Measurements from ENCODE around the gene PALD1. TPM values are rescaled to one million over a fixed set of nuclear protein-coding genes. Genes with fewer than 3 reads are reported as not detected.

PALD1 gene
- polyA plus RNA-seq, 3 donors: 0.04 to 0.11 TPM; not detected in 1

- no peak for DNase-seq
- Histone ChIP-seq H3K79me2 (ENCODE audit: insufficient read depth, low read length) (no peaks in the 10 kb centered on the region), H3K27ac (ENCODE audit: low read depth in 1 of 2, low read length in 2 of 2) (no peak overlapping the region), H3K27me3 (ENCODE audit: control insufficient read depth in 2 of 2, insufficient read depth in 2 of 2, low read length in 2 of 2) (peaks cover 0 to 2% of the 10 kb centered on the region in 2 donors), H3K4me1 (ENCODE audit: control insufficient read depth in 1 of 2, insufficient read depth in 2 of 2, low read length in 2 of 2) (no peaks in the 10 kb centered on the region), H3K9me3 (replicated peaks in 1 of 2; ENCODE audit: control insufficient read depth in 1 of 2, insufficient read depth in 1 of 2, low read length in 2 of 2) (no peaks in the 10 kb centered on the region), H3K4me3 (replicated peaks in 1 of 3; ENCODE audit: low read depth in 2 of 3, low read length in 3 of 3) (no peak overlapping the region), H4K20me1 (ENCODE audit: insufficient read depth, low read length) (no peaks in the 10 kb centered on the region), H3K9ac (ENCODE audit: insufficient read depth, low read length, poor library complexity, severe bottlenecking) (no peak overlapping the region), H2AFZ (ENCODE audit: insufficient read depth, low read depth, low read length, poor library complexity, severe bottlenecking) (no peak overlapping the region), H3K4me2 (replicated peaks; ENCODE audit: extremely low read depth, low read length, poor library complexity, severe bottlenecking) (no peak overlapping the region), H3K36me3 (replicated peaks in 1 of 2; ENCODE audit: control insufficient read depth in 1 of 2, insufficient read depth in 2 of 2, low read length in 2 of 2) (no peaks in the 10 kb centered on the region)
- Mint-ChIP-seq H3K27me3 (ENCODE audit: low read depth in 3 of 3) (peaks cover 5 to 19% (median 12%) of the 10 kb centered on the region in 3 donors), H3K9me3 (peaks cover 0 to 5% (median 0%) of the 10 kb centered on the region in 7 donors), H3K4me1 (peaks cover 2% of the 10 kb centered on the region), H3K27ac (no peak overlapping the region), H3K36me3 (no peaks in the 10 kb centered on the region), H3K4me3 (no peak overlapping the region)
- no peak for TF ChIP-seq CTCF (IDR thresholded peaks at IDR 0.05)
- intact Hi-C loops (cut with micrococcal nuclease): no loop called here
- 100% methylated on average over 1 of the region's 2 CpGs for WGBS (ENCODE audit: insufficient coverage)
Measured at GRCh38 chr10:70448236-70448635, 30.3 kb upstream of the PALD1 start.

GRCh38 chr10:70455213-70455630, 23.3 kb upstream of the PALD1 start:
- peaks cover 2 to 6% of the 10 kb centered on the region in 2 donors for H3K9me3 ChIP-seq (replicated peaks in 1 of 2; ENCODE audit: control insufficient read depth in 1 of 2, insufficient read depth in 1 of 2, low read length in 2 of 2)
- intact Hi-C loops (cut with micrococcal nuclease): no loop called here
- H4K20me1 ChIP-seq (ENCODE audit: insufficient read depth, low read length): no peaks in the 10 kb centered on the region
- H3K36me3 ChIP-seq (replicated peaks in 1 of 2; ENCODE audit: control insufficient read depth in 1 of 2, insufficient read depth in 2 of 2, low read length in 2 of 2): no peaks in the 10 kb centered on the region
- H3K4me3 ChIP-seq (replicated peaks in 1 of 3; ENCODE audit: low read depth in 2 of 3, low read length in 3 of 3): no peak overlapping the region
- H3K27me3 Mint-ChIP-seq (ENCODE audit: low read depth in 3 of 3): peaks cover 40 to 59% (median 49%) of the 10 kb centered on the region in 3 donors
- H3K36me3 Mint-ChIP-seq: peaks cover 0 to 1% of the 10 kb centered on the region in 2 donors
- no peaks in the 10 kb centered on the region for H3K79me2 ChIP-seq (ENCODE audit: insufficient read depth, low read length)
- H2AFZ ChIP-seq (ENCODE audit: insufficient read depth, low read depth, low read length, poor library complexity, severe bottlenecking): no peak overlapping the region
- H3K4me1 Mint-ChIP-seq: peaks cover 13% of the 10 kb centered on the region
- 40% methylated on average over 1 of the region's 6 CpGs for WGBS (ENCODE audit: insufficient coverage)
- no peak overlapping the region for H3K9ac ChIP-seq (ENCODE audit: insufficient read depth, low read length, poor library complexity, severe bottlenecking)
- DNase-seq: no peak
- no peak overlapping the region for H3K4me3 Mint-ChIP-seq
- H3K4me1 ChIP-seq (ENCODE audit: control insufficient read depth in 1 of 2, insufficient read depth in 2 of 2, low read length in 2 of 2): peaks cover 8 to 11% of the 10 kb centered on the region in 2 donors
- no peak for TF ChIP-seq CTCF (IDR thresholded peaks at IDR 0.05)
- peaks cover 0 to 5% (median 0%) of the 10 kb centered on the region in 7 donors for H3K9me3 Mint-ChIP-seq
- peaks cover 12 to 39% of the 10 kb centered on the region in 2 donors for H3K27me3 ChIP-seq (ENCODE audit: control insufficient read depth in 2 of 2, insufficient read depth in 2 of 2, low read length in 2 of 2)
- no peak overlapping the region for H3K4me2 ChIP-seq (replicated peaks; ENCODE audit: extremely low read depth, low read length, poor library complexity, severe bottlenecking)
- H3K27ac Mint-ChIP-seq: no peak overlapping the region
- H3K27ac ChIP-seq (ENCODE audit: low read depth in 1 of 2, low read length in 2 of 2): no peak overlapping the region
